Liver (tissue), 3 donors: ENCODE data around the gene CNRIP1.

Experiments used
- ATF3 ChIP-seq: IDR thresholded peaks from 2 replicates; pipeline ENCODE4 v1.6.1; 2016; ENCODE audit warnings: antibody characterized with exemption
- CTCF ChIP-seq: fragments of 150-350 bp; IDR thresholded peaks from 2 replicates; pipeline ENCODE4 v1.5.1; 2017; ENCODE audit warnings: improper control_type of control experiment, low read depth, low read length; ENCODE audit not compliant: missing input control
- FOXA1 ChIP-seq: IDR thresholded peaks from 2 replicates; pipeline ENCODE4 v1.6.1; 2016; ENCODE audit warnings: antibody characterized with exemption
- GABPA ChIP-seq, 2 donors: IDR thresholded peaks in 1 of 2; conservative IDR thresholded peaks in 1 of 2; 2 replicates each; pipeline ENCODE4 v1.6.1; 2016; ENCODE audit warnings: antibody characterized with exemption in 2 of 2, mild to moderate bottlenecking in 1 of 2, moderate library complexity in 1 of 2
- JUND ChIP-seq, 2 donors: IDR thresholded peaks; 2 replicates each; pipeline ENCODE4 v1.6.1; 2016; ENCODE audit warnings: antibody characterized with exemption in 2 of 2
- MAX ChIP-seq: IDR thresholded peaks from 2 replicates; pipeline ENCODE4 v1.6.1; 2016; ENCODE audit warnings: antibody characterized with exemption
- RAD21 ChIP-seq, 2 donors: IDR thresholded peaks; 2 replicates each; pipeline ENCODE4 v1.6.1; 2016; ENCODE audit warnings: antibody characterized with exemption in 2 of 2, mild to moderate bottlenecking in 2 of 2
- REST ChIP-seq: IDR thresholded peaks from 2 replicates; pipeline ENCODE4 v1.6.1; 2016; ENCODE audit warnings: antibody characterized with exemption, mild to moderate bottlenecking
- TAF1 ChIP-seq: conservative IDR thresholded peaks from 2 replicates; pipeline ENCODE4 v1.6.1; 2016; ENCODE audit warnings: antibody characterized with exemption, mild to moderate bottlenecking
- donor health status: healthy.
- donor health status: healthy.

- TF ChIP-seq JUND (IDR thresholded peaks at IDR 0.05), result no peak
- TF ChIP-seq MAX, result no peak
- no peak for TF ChIP-seq GABPA (IDR thresholded peaks at IDR 0.05 in 1 of 2, conservative IDR thresholded peaks at IDR 0.05 in 1 of 2)
- no peak for TF ChIP-seq REST
- TF ChIP-seq CTCF, result no peak
- TF ChIP-seq FOXA1, result no peak
- no peak for TF ChIP-seq TAF1
- no peak for TF ChIP-seq ATF3
- TF ChIP-seq RAD21 (IDR thresholded peaks at IDR 0.05), result no peak
Measured at GRCh38 chr2:68330691-68331090, 10.9 kb upstream of the CNRIP1 start.
